Measurements from ENCODE around the gene ILF2. TPM values are rescaled to one million over a fixed set of nuclear protein-coding genes. Genes with fewer than 3 reads are reported as not detected.

The ILF2 gene
- total and polyA plus RNA-seq, 2 of the 13 experiments (the other 11 are each of a cell fraction or from before 2014, with no cell fraction given), result 292 to 366 TPM

DNA sequence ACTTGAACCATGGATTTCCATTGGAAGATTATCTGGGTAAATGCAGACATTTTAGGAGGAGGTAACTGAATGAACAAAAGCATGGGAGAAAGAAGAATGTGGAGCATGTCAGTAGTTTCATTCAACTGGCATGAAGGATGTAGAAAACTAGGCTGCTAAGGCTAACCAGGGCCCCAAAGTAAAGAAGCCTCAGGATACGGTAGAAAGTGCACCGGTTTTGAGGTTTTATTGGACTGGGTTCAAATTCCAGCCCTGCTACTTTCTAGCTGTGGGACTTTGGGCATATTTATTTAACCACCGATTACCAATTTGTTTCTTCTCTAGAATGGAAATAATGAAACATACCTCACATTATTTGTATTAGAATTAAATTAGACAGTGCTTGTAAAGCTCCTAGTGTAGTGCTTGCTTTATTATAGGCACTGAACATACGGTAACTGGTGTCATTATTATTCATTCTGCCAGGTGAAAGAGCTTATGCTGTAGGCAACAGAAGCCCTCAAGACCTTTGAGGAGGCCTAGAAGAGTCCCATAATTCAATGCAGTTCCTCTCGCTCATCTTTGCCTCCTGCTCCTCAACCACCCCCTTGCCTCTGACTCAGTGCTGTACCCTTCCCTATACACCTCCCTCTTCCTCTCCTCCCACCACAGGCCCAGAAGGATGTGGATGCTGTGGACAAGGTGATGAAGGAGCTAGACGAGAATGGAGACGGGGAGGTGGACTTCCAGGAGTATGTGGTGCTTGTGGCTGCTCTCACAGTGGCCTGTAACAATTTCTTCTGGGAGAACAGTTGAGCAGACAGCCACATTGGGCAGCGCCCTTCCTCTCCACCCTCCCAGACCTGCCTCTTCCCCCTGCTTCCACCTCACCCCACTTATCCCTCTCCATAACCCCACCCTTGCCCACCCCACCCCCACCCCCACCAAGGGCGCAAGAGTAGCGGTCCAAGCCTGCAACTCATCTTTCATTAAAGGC is 39.5 kb downstream of the ILF2 start (continued):
- no peak for TF ChIP-seq ZBTB21 (CRISPR knock-in tag; IDR thresholded peaks at IDR 0.05)
- TF ChIP-seq RBFOX2 (IDR thresholded peaks at IDR 0.05; ENCODE audit: low read depth, low read length), result peak; percentile 51; the same call in 1 of the 2 replicates
- TF ChIP-seq, protein P1, sequence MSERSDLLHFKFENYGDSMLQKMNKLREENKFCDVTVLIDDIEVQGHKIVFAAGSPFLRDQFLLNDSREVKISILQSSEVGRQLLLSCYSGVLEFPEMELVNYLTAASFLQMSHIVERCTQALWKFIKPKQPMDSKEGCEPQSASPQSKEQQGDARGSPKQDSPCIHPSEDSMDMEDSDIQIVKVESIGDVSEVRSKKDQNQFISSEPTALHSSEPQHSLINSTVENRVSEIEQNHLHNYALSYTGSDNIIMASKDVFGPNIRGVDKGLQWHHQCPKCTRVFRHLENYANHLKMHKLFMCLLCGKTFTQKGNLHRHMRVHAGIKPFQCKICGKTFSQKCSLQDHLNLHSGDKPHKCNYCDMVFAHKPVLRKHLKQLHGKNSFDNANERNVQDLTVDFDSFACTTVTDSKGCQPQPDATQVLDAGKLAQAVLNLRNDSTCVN (CRISPR knock-in tag; IDR thresholded peaks at IDR 0.05; ENCODE audit: borderline replicate concordance), result no peak
- no peak for TF ChIP-seq ZNF33A (CRISPR knock-in tag; IDR thresholded peaks at IDR 0.05; ENCODE audit: borderline replicate concordance)
- TF ChIP-seq, protein P2, sequence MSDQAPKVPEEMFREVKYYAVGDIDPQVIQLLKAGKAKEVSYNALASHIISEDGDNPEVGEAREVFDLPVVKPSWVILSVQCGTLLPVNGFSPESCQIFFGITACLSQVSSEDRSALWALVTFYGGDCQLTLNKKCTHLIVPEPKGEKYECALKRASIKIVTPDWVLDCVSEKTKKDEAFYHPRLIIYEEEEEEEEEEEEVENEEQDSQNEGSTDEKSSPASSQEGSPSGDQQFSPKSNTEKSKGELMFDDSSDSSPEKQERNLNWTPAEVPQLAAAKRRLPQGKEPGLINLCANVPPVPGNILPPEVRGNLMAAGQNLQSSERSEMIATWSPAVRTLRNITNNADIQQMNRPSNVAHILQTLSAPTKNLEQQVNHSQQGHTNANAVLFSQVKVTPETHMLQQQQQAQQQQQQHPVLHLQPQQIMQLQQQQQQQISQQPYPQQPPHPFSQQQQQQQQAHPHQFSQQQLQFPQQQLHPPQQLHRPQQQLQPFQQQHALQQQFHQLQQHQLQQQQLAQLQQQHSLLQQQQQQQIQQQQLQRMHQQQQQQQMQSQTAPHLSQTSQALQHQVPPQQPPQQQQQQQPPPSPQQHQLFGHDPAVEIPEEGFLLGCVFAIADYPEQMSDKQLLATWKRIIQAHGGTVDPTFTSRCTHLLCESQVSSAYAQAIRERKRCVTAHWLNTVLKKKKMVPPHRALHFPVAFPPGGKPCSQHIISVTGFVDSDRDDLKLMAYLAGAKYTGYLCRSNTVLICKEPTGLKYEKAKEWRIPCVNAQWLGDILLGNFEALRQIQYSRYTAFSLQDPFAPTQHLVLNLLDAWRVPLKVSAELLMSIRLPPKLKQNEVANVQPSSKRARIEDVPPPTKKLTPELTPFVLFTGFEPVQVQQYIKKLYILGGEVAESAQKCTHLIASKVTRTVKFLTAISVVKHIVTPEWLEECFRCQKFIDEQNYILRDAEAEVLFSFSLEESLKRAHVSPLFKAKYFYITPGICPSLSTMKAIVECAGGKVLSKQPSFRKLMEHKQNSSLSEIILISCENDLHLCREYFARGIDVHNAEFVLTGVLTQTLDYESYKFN (CRISPR knock-in tag; conservative IDR thresholded peaks at IDR 0.05), result peak; percentile 91
- no peak for TF ChIP-seq NFATC3 (CRISPR knock-in tag; IDR thresholded peaks at IDR 0.05)
- TF ChIP-seq, protein P3, sequence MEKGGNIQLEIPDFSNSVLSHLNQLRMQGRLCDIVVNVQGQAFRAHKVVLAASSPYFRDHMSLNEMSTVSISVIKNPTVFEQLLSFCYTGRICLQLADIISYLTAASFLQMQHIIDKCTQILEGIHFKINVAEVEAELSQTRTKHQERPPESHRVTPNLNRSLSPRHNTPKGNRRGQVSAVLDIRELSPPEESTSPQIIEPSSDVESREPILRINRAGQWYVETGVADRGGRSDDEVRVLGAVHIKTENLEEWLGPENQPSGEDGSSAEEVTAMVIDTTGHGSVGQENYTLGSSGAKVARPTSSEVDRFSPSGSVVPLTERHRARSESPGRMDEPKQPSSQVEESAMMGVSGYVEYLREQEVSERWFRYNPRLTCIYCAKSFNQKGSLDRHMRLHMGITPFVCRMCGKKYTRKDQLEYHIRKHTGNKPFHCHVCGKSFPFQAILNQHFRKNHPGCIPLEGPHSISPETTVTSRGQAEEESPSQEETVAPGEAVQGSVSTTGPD (CRISPR knock-in tag; IDR thresholded peaks at IDR 0.05), result no peak
- TF ChIP-seq, protein P4, sequence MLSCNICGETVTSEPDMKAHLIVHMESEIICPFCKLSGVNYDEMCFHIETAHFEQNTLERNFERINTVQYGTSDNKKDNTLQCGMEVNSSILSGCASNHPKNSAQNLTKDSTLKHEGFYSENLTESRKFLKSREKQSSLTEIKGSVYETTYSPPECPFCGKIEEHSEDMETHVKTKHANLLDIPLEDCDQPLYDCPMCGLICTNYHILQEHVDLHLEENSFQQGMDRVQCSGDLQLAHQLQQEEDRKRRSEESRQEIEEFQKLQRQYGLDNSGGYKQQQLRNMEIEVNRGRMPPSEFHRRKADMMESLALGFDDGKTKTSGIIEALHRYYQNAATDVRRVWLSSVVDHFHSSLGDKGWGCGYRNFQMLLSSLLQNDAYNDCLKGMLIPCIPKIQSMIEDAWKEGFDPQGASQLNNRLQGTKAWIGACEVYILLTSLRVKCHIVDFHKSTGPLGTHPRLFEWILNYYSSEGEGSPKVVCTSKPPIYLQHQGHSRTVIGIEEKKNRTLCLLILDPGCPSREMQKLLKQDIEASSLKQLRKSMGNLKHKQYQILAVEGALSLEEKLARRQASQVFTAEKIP (CRISPR knock-in tag; IDR thresholded peaks at IDR 0.05; ENCODE audit: borderline replicate concordance), result no peak
- no peak for TF ChIP-seq HOXD1 (CRISPR knock-in tag; IDR thresholded peaks at IDR 0.05)
- no peak for TF ChIP-seq FLYWCH1 (CRISPR knock-in tag; IDR thresholded peaks at IDR 0.05)
- TF ChIP-seq RXRB (CRISPR knock-in tag; IDR thresholded peaks at IDR 0.05; ENCODE audit: borderline replicate concordance), result no peak
- TF ChIP-seq JARID2 (CRISPR knock-in tag; IDR thresholded peaks at IDR 0.05; ENCODE audit: insufficient replicate concordance), result no peak
- TF ChIP-seq, protein P5, sequence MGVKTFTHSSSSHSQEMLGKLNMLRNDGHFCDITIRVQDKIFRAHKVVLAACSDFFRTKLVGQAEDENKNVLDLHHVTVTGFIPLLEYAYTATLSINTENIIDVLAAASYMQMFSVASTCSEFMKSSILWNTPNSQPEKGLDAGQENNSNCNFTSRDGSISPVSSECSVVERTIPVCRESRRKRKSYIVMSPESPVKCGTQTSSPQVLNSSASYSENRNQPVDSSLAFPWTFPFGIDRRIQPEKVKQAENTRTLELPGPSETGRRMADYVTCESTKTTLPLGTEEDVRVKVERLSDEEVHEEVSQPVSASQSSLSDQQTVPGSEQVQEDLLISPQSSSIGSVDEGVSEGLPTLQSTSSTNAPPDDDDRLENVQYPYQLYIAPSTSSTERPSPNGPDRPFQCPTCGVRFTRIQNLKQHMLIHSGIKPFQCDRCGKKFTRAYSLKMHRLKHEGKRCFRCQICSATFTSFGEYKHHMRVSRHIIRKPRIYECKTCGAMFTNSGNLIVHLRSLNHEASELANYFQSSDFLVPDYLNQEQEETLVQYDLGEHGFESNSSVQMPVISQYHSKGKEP (CRISPR knock-in tag; IDR thresholded peaks at IDR 0.05), result no peak
- TF ChIP-seq, protein P6, sequence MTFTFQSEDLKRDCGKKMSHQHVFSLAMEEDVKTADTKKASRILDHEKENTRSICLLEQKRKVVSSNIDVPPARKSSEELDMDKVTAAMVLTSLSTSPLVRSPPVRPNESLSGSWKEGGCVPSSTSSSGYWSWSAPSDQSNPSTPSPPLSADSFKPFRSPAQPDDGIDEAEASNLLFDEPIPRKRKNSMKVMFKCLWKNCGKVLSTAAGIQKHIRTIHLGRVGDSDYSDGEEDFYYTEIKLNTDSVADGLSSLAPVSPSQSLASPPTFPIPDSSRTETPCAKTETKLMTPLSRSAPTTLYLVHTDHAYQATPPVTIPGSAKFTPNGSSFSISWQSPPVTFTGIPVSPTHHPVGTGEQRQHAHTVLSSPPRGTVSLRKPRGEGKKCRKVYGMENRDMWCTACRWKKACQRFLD (CRISPR knock-in tag; IDR thresholded peaks at IDR 0.05; ENCODE audit: borderline replicate concordance), result no peak
- no peak for TF ChIP-seq KLF11 (CRISPR knock-in tag; IDR thresholded peaks at IDR 0.05)
- no peak for TF ChIP-seq ZNF883 (CRISPR knock-in tag; IDR thresholded peaks at IDR 0.05; ENCODE audit: not compliant biosample characterization)
- no peak for TF ChIP-seq KDM1A (CRISPR knock-in tag; IDR thresholded peaks at IDR 0.05)
